SK-N-SH (cell line): Measurements from ENCODE around the gene GPR183. TPM values are rescaled to one million over a fixed set of nuclear protein-coding genes. Genes with fewer than 3 reads are reported as not detected.

Experiments used
- CTCF ChIA-PET: fragments of 300-600, 350-600 bp; formaldehyde crosslinking; extraction: SDS; loops from one replicate; lab custom pipeline; 2021; lab: Yijun Ruan, JAX
- POLR2A ChIA-PET: fragments of 350-600 bp; sonication (Branson Sonifier 250); formaldehyde crosslinking; extraction: SDS; loops from one replicate; lab custom pipeline; 2020; ENCODE audit warnings: antibody characterized with exemption, inconsistent platforms; lab: Yijun Ruan, JAX
- DNase-seq: peaks from one replicate; pipeline ENCODE4 v3.0.0; 2012
- H2AFZ ChIP-seq: fragments of 200-600 bp; sonication (generic); 2 replicates; pipeline ENCODE4 v1.8.1; 2016; ENCODE audit warnings: antibody characterized with exemption, mild to moderate bottlenecking, low read depth
- H3F3A ChIP-seq: fragments of 200-600 bp; sonication (generic); replicated peaks from 2 replicates; pipeline ENCODE3; 2016; ENCODE audit warnings: antibody characterized with exemption, mild to moderate bottlenecking; ENCODE audit not compliant: insufficient read depth
- H3K27ac ChIP-seq, 2 experiments: fragments of 200-500 bp in 1 of 2; fragments of 200-600 bp in 1 of 2; sonication (Bioruptor generic) in 1 of 2; sonication (generic), shearing (Covaris generic) in 1 of 2; 2 replicates each; pipeline versions ENCODE4 v1.5.1 to v1.6.1; 2014 to 2016; ENCODE audit warnings: low read depth in 2 of 2, inconsistent platforms in 1 of 2, low read length in 1 of 2, mild to moderate bottlenecking in 1 of 2, mixed read lengths in 1 of 2
- H3K27me3 ChIP-seq: fragments of 200-600 bp; sonication (generic), shearing (Covaris generic); 2 replicates; pipeline ENCODE4 v1.6.1; 2016; ENCODE audit warnings: mixed run types; ENCODE audit not compliant: insufficient read depth
- H3K36me3 ChIP-seq, 2 experiments: fragments of 200-500 bp in 1 of 2; fragments of 200-600 bp in 1 of 2; sonication (Bioruptor generic) in 1 of 2; sonication (generic) in 1 of 2; replicated peaks in 1 of 2; 2 replicates each; pipeline versions ENCODE3 to v1.5.1; 2014 to 2016; ENCODE audit warnings: low read length in 1 of 2, mild to moderate bottlenecking in 1 of 2; ENCODE audit not compliant: insufficient read depth in 2 of 2, control insufficient read depth in 1 of 2
- H3K4me1 ChIP-seq, 2 experiments: fragments of 200-500 bp in 1 of 2; fragments of 200-600 bp in 1 of 2; sonication (Bioruptor generic) in 1 of 2; sonication (generic), shearing (Covaris generic) in 1 of 2; 2 replicates each; pipeline versions ENCODE4 v1.5.1 to v1.6.1; 2014 to 2016; ENCODE audit warnings: low read depth in 1 of 2, low read length in 1 of 2, mixed run types in 1 of 2; ENCODE audit not compliant: insufficient read depth in 2 of 2, control insufficient read depth in 1 of 2
- H3K4me2 ChIP-seq: fragments of 200-600 bp; sonication (generic), shearing (Covaris generic); 2 replicates; pipeline ENCODE4 v1.6.1; 2017; ENCODE audit warnings: mixed run types
- H3K4me3 ChIP-seq, 2 experiments: fragments of 200-500 bp in 1 of 2; fragments of 200-600 bp in 1 of 2; sonication (Bioruptor generic) in 1 of 2; sonication (generic), shearing (Covaris generic) in 1 of 2; 2 replicates each; pipeline versions ENCODE4 v1.5.1 to v1.8.1; 2014 to 2016; ENCODE audit warnings: low read depth in 2 of 2, inconsistent platforms in 1 of 2, low read length in 1 of 2, mild to moderate bottlenecking in 1 of 2, mixed read lengths in 1 of 2, moderate library complexity in 1 of 2
- H3K79me2 ChIP-seq: fragments of 200-600 bp; sonication (generic); 2 replicates; pipeline ENCODE4 v1.8.1; 2017; ENCODE audit warnings: mild to moderate bottlenecking; ENCODE audit not compliant: insufficient read depth
- H3K9ac ChIP-seq: fragments of 200-600 bp; sonication (generic); 2 replicates; pipeline ENCODE4 v1.6.1; 2017; ENCODE audit warnings: mixed run types
- H3K9me2 ChIP-seq: fragments of 200-600 bp; sonication (generic); 2 replicates; pipeline ENCODE4 v1.6.1; 2017; ENCODE audit warnings: mixed run types
- H3K9me3 ChIP-seq: fragments of 200-600 bp; sonication (generic); 2 replicates; pipeline ENCODE4 v1.6.1; 2017; ENCODE audit warnings: mixed run types, mild to moderate bottlenecking, moderate library complexity
- H4K20me1 ChIP-seq: fragments of 200-600 bp; sonication (generic); 2 replicates; pipeline ENCODE4 v1.6.1; 2017; ENCODE audit warnings: mild to moderate bottlenecking, mixed run types; ENCODE audit not compliant: insufficient read depth
- CHD2 ChIP-seq: fragments of 150-350 bp; IDR thresholded peaks from 2 replicates; pipeline ENCODE4 v1.6.1; 2018; ENCODE audit warnings: low read length; ENCODE audit not compliant: partially characterized antibody
- EZH2phosphoT487 ChIP-seq: fragments of 200-600 bp; sonication (generic); IDR thresholded peaks from 2 replicates; pipeline ENCODE4 v1.6.1; 2017; ENCODE audit warnings: low read depth, mixed run types, mild to moderate bottlenecking, antibody characterized with exemption, moderate library complexity, borderline replicate concordance
- FOSL2 ChIP-seq: IDR thresholded peaks from 2 replicates; pipeline ENCODE4 v1.4.0; 2012; ENCODE audit warnings: low read depth, mild to moderate bottlenecking, moderate library complexity, borderline replicate concordance
- FOXM1 ChIP-seq: IDR thresholded peaks from 2 replicates; pipeline ENCODE4 v1.4.0; 2012; ENCODE audit warnings: low read depth, mild to moderate bottlenecking
- GABPA ChIP-seq: IDR thresholded peaks from 2 replicates; pipeline ENCODE4 v1.4.0; 2012; ENCODE audit warnings: low read depth, mild to moderate bottlenecking
- IRF3 ChIP-seq: fragments of 150-350 bp; IDR thresholded peaks from 2 replicates; pipeline ENCODE4 v1.6.1; 2016; ENCODE audit warnings: mild to moderate bottlenecking, low read depth, low read length
- JUND ChIP-seq: IDR thresholded peaks from 2 replicates; pipeline ENCODE4 v1.4.0; 2012
- MAX ChIP-seq: IDR thresholded peaks from 2 replicates; pipeline ENCODE4 v1.4.0; 2012; ENCODE audit warnings: low read depth
- MXI1 ChIP-seq: IDR thresholded peaks from 2 replicates; pipeline ENCODE4 v1.6.1; 2012; ENCODE audit warnings: mild to moderate bottlenecking, low read depth, low read length, improper control_type of control experiment
- NRF1 ChIP-seq: IDR thresholded peaks from 2 replicates; pipeline ENCODE4 v1.6.1; 2012; ENCODE audit warnings: low read depth, mild to moderate bottlenecking, low read length
- PBX3 ChIP-seq: IDR thresholded peaks from 2 replicates; pipeline ENCODE4; 2012
- RAD21 ChIP-seq: IDR thresholded peaks from 2 replicates; pipeline ENCODE4 v1.6.1; 2012; ENCODE audit warnings: mild to moderate bottlenecking, low read length
- SIN3A ChIP-seq: IDR thresholded peaks from 2 replicates; pipeline ENCODE4 v1.6.1; 2012; ENCODE audit warnings: low read depth, mild to moderate bottlenecking, low read length, moderate library complexity, borderline replicate concordance
- TEAD4 ChIP-seq: IDR thresholded peaks from 2 replicates; pipeline ENCODE4 v1.4.0; 2012; ENCODE audit warnings: mild to moderate bottlenecking, borderline replicate concordance; ENCODE audit not compliant: insufficient read depth
- USF2 ChIP-seq: fragments of 150-350 bp; IDR thresholded peaks from 2 replicates; pipeline ENCODE4 v1.6.1; 2017; ENCODE audit warnings: antibody characterized with exemption, low read length, low read depth, borderline replicate concordance
- WGBS: methylation state at CpG from one replicate; pipeline ENCODE4 v1.1.6; 2017; ENCODE audit warnings: low lambda C conversion rate; 5-methylcytosine and 5-hydroxymethylcytosine counted together
- polyA plus RNA-seq, 3 experiments: library from polyadenylated mRNA; depleted of rRNA; stranded (reverse); fragments of >200 nt; gene quantifications; 2 replicates each; pipeline ENCODE4 v1.2.3, GENCODE V29; 2012

Gene GPR183
- polyA plus RNA-seq, 1 of the 3 experiments (the other 2 are of a cell fraction), result 0.07 TPM

GRCh38 chr13:99353246-99353600 is 46.0 kb upstream of the GPR183 start:
- Histone ChIP-seq H3K9ac (no peak overlapping the region), H4K20me1 (peaks cover 4% of the 10 kb centered on the region; the same call in 1 of the 2 replicates), H2AFZ (no peak overlapping the region), H3K4me1 (peaks cover 14 to 18% of the 10 kb centered on the region in 2 experiments; a peak in 2 of 4 replicates), H3F3A (peaks cover 18% of the 10 kb centered on the region), H3K9me3 (no peaks in the 10 kb centered on the region), H3K27me3 (no peaks in the 10 kb centered on the region), H3K27ac (peak overlapping the region in 1 of 2 experiments; percentile 23; a peak in 1 of 4 replicates), H3K79me2 (no peaks in the 10 kb centered on the region), H3K4me2 (no peak overlapping the region)
- no peak for DNase-seq
- CTCF ChIA-PET, result interaction anchor here (1.0 to 1.8 kb wide), 2 partner anchors 26 to 83 kb away, joined by 4 to 6 read pairs; no protein-coding TSS in a partner anchor
- POLR2A ChIA-PET, result no interaction called here
- TF ChIP-seq PBX3 (no peak), NRF1 (no peak), USF2 (no peak), GABPA (no peak), JUND (no peak), CHD2 (no peak), EZH2phosphoT487 (no peak), RAD21 (no peak), FOXM1 (no peak), SIN3A (no peak), MXI1 (no peak), FOSL2 (no peak), MAX (no peak), TEAD4 (no peak), IRF3 (no peak)
- TF ChIP-seq, all 33 proteins: peak for 0
- no peak overlapping the region for H3K4me3 ChIP-seq
- WGBS, result 66% methylated on average over 2 of the region's 2 CpGs
- H3K36me3 ChIP-seq, result peaks cover 0 to 33% of the 10 kb centered on the region in 2 experiments
- H3K9me2 ChIP-seq, result no peaks in the 10 kb centered on the region
